DOHH2 (cell line): ENCODE measurements around the gene RILPL2.
"Not testable (repeated sequence)": the region's sequence is repeated elsewhere in the genome, so short reads cannot be mapped to it uniquely, and the experiment has no call there.

Source experiments
- EZH2phosphoT487 ChIP-seq: fragments of 200-600 bp; sonication (generic); IDR thresholded peaks from 2 replicates; pipeline ENCODE4 v1.6.1; 2017; ENCODE audit warnings: borderline replicate concordance, mild to moderate bottlenecking, antibody characterized with exemption, low read length, moderate library complexity, mixed read lengths
- TF ChIP-seq, protein P1 (sequence below): fragments of 200-600 bp; sonication (generic); IDR thresholded peaks from one replicate; pipeline ENCODE4 v1.5.1; 2014; ENCODE audit warnings: antibody characterized with exemption, mild to moderate bottlenecking, low read depth, low read length; ENCODE audit not compliant: poor library complexity, severe bottlenecking

- TF ChIP-seq, protein P1, sequence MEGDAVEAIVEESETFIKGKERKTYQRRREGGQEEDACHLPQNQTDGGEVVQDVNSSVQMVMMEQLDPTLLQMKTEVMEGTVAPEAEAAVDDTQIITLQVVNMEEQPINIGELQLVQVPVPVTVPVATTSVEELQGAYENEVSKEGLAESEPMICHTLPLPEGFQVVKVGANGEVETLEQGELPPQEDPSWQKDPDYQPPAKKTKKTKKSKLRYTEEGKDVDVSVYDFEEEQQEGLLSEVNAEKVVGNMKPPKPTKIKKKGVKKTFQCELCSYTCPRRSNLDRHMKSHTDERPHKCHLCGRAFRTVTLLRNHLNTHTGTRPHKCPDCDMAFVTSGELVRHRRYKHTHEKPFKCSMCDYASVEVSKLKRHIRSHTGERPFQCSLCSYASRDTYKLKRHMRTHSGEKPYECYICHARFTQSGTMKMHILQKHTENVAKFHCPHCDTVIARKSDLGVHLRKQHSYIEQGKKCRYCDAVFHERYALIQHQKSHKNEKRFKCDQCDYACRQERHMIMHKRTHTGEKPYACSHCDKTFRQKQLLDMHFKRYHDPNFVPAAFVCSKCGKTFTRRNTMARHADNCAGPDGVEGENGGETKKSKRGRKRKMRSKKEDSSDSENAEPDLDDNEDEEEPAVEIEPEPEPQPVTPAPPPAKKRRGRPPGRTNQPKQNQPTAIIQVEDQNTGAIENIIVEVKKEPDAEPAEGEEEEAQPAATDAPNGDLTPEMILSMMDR: not testable (repeated sequence)
- TF ChIP-seq EZH2phosphoT487: not testable (repeated sequence)
These were observed 26.7 kb upstream of the RILPL2 start for GRCh38 chr12:123463174-123463573.
